ENCODE measurements around the gene AFTPH. TPM values are rescaled to one million over a fixed set of nuclear protein-coding genes. Genes with fewer than 3 reads are reported as not detected.

The AFTPH gene
- total RNA-seq, 1 donor from 2014 or later, result 13.1 TPM

DNA sequence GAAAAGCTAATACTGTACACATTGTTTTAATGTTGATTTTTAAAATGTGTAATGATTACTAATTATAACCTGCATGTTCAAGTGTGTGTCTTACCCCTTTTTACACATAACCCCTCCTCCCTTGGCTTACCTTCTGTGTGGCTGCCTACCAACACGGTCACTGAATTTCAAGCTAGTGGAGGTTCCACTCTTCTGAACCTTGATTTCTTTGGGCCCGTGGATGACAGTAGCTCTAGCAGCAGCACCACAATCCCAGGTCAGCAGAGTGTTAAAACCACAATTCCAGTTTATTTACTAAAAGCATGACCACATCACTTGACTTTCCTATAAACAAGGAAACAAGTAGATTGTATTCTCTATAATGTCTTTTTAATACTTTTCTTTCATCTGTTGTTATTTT, 56.9 kb downstream of the AFTPH start:
- no peak for DNase-seq (ENCODE audit: low spot score)
- no peak overlapping the region for H3K27ac Mint-ChIP-seq (ENCODE audit: unreplicated experiment)
- no peak overlapping the region for H3K4me3 Mint-ChIP-seq (ENCODE audit: unreplicated experiment)
- no peaks in the 10 kb centered on the region for H3K9me3 Mint-ChIP-seq (ENCODE audit: unreplicated experiment)
- H3K4me1 Mint-ChIP-seq (ENCODE audit: unreplicated experiment), result peaks cover 3% of the 10 kb centered on the region
- H3K27me3 Mint-ChIP-seq (ENCODE audit: unreplicated experiment), result no peaks in the 10 kb centered on the region
- peaks cover 5% of the 10 kb centered on the region for H3K36me3 Mint-ChIP-seq (ENCODE audit: low read depth, unreplicated experiment)
- TF ChIP-seq, protein P1, sequence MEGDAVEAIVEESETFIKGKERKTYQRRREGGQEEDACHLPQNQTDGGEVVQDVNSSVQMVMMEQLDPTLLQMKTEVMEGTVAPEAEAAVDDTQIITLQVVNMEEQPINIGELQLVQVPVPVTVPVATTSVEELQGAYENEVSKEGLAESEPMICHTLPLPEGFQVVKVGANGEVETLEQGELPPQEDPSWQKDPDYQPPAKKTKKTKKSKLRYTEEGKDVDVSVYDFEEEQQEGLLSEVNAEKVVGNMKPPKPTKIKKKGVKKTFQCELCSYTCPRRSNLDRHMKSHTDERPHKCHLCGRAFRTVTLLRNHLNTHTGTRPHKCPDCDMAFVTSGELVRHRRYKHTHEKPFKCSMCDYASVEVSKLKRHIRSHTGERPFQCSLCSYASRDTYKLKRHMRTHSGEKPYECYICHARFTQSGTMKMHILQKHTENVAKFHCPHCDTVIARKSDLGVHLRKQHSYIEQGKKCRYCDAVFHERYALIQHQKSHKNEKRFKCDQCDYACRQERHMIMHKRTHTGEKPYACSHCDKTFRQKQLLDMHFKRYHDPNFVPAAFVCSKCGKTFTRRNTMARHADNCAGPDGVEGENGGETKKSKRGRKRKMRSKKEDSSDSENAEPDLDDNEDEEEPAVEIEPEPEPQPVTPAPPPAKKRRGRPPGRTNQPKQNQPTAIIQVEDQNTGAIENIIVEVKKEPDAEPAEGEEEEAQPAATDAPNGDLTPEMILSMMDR (IDR thresholded peaks at IDR 0.05; ENCODE audit: unreplicated experiment), result no peak

- H3K27me3 Mint-ChIP-seq (ENCODE audit: unreplicated experiment), result no peaks in the 10 kb centered on the region
- TF ChIP-seq, protein P1 (IDR thresholded peaks at IDR 0.05; ENCODE audit: unreplicated experiment), result no peak
- H3K4me3 Mint-ChIP-seq (ENCODE audit: unreplicated experiment), result no peak overlapping the region
- no peak overlapping the region for H3K27ac Mint-ChIP-seq (ENCODE audit: unreplicated experiment)
- DNase-seq (ENCODE audit: low spot score), result no peak
- no peaks in the 10 kb centered on the region for H3K36me3 Mint-ChIP-seq (ENCODE audit: low read depth, unreplicated experiment)
- H3K4me1 Mint-ChIP-seq (ENCODE audit: unreplicated experiment), result peaks cover 10% of the 10 kb centered on the region
- no peaks in the 10 kb centered on the region for H3K9me3 Mint-ChIP-seq (ENCODE audit: unreplicated experiment)
Measured at GRCh38 chr2:64581777-64582539, 57.8 kb downstream of the AFTPH start.

DNA sequence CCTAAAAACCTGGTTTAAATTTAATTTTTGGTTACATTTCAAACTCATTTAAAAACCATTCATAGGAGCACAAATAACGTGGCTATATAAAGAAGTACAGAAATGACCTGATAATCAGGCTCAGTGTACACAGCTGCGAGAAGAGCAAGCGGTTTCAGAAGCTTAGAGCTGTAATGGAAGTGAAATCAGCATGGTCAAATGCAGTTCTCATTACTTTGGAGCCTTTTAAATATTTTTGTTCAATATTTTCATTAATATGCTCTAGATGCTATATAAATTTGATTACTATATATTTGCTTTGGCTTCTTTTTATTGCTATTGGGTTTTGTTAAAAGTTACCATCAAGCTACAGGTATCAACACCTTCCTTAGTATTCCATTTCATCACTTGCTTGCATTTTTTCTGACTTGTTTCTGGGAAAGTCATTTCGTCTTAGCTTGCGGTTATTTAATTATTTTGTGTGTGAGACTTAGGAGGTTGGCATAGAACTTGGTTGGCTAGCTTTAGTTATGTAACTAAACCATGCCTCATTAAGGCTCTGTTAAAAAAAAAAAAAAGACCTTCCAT, 58.7 kb downstream of the AFTPH start:
- H3K27me3 Mint-ChIP-seq (ENCODE audit: unreplicated experiment), result no peaks in the 10 kb centered on the region
- peaks cover 12% of the 10 kb centered on the region for H3K4me1 Mint-ChIP-seq (ENCODE audit: unreplicated experiment)
- TF ChIP-seq, protein P1 (IDR thresholded peaks at IDR 0.05; ENCODE audit: unreplicated experiment), result no peak
- no peak overlapping the region for H3K4me3 Mint-ChIP-seq (ENCODE audit: unreplicated experiment)
- H3K9me3 Mint-ChIP-seq (ENCODE audit: unreplicated experiment), result no peaks in the 10 kb centered on the region
- DNase-seq (ENCODE audit: low spot score), result no peak
- H3K27ac Mint-ChIP-seq (ENCODE audit: unreplicated experiment), result no peak overlapping the region
- no peaks in the 10 kb centered on the region for H3K36me3 Mint-ChIP-seq (ENCODE audit: low read depth, unreplicated experiment)

DNA sequence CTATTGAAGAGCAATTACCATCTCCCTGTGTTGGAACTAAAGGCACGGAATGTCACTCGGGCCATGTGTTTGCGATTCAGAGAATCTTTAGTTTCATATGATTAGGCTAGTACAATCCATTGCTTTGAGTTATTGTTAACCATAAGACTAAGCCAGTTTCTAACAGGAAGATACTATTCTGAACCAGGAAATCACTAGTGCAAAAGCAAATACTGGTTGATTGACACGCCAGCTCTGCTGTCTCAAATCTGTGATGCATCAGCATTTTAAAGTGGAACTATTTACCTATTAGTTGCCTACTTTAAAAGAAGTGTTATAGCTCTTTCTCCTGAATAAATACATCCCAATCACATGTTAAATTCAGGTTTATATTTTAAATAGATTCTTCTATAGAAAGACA, 61.9 kb downstream of the AFTPH start:
- Mint-ChIP-seq H3K27ac (ENCODE audit: unreplicated experiment) (peak overlapping the region; percentile 65), H3K9me3 (ENCODE audit: unreplicated experiment) (no peaks in the 10 kb centered on the region), H3K4me3 (ENCODE audit: unreplicated experiment) (no peak overlapping the region), H3K4me1 (ENCODE audit: unreplicated experiment) (peaks cover 14% of the 10 kb centered on the region), H3K36me3 (ENCODE audit: low read depth, unreplicated experiment) (no peaks in the 10 kb centered on the region), H3K27me3 (ENCODE audit: unreplicated experiment) (peaks cover 3% of the 10 kb centered on the region)
- TF ChIP-seq, protein P1 (IDR thresholded peaks at IDR 0.05; ENCODE audit: unreplicated experiment), result no peak
- DNase-seq (ENCODE audit: low spot score), result no peak

- H3K4me3 Mint-ChIP-seq (ENCODE audit: unreplicated experiment), result no peak overlapping the region
- H3K9me3 Mint-ChIP-seq (ENCODE audit: unreplicated experiment), result no peaks in the 10 kb centered on the region
- TF ChIP-seq, protein P1 (IDR thresholded peaks at IDR 0.05; ENCODE audit: unreplicated experiment), result peak; percentile 30
- no peak for DNase-seq (ENCODE audit: low spot score)
- no peaks in the 10 kb centered on the region for H3K36me3 Mint-ChIP-seq (ENCODE audit: low read depth, unreplicated experiment)
- peaks cover 19% of the 10 kb centered on the region for H3K4me1 Mint-ChIP-seq (ENCODE audit: unreplicated experiment)
- H3K27me3 Mint-ChIP-seq (ENCODE audit: unreplicated experiment), result peaks cover 3% of the 10 kb centered on the region
- H3K27ac Mint-ChIP-seq (ENCODE audit: unreplicated experiment), result peak overlapping the region; percentile 65
Measured at GRCh38 chr2:64586883-64587481, 62.9 kb downstream of the AFTPH start.
